Choroid plexus epithelial cell (primary cell): ENCODE data around the gene RFT1.

ENCODE experiments used
- DNase-seq: peaks from one replicate; pipeline ENCODE4 v3.0.0-alpha.2; 2010; ENCODE audit warnings: low read depth
- H3K4me3 ChIP-seq: 2 replicates; pipeline ENCODE4 v1.5.1; 2011; ENCODE audit warnings: low read depth, mild to moderate bottlenecking, control low read depth, low read length, moderate library complexity
- TF ChIP-seq, protein P1 (sequence below): conservative IDR thresholded peaks from 2 replicates; pipeline ENCODE4 v1.5.1; 2011; ENCODE audit warnings: low read depth, mild to moderate bottlenecking, control low read depth, inconsistent platforms, low read length, moderate library complexity

RFT1 gene

DNA sequence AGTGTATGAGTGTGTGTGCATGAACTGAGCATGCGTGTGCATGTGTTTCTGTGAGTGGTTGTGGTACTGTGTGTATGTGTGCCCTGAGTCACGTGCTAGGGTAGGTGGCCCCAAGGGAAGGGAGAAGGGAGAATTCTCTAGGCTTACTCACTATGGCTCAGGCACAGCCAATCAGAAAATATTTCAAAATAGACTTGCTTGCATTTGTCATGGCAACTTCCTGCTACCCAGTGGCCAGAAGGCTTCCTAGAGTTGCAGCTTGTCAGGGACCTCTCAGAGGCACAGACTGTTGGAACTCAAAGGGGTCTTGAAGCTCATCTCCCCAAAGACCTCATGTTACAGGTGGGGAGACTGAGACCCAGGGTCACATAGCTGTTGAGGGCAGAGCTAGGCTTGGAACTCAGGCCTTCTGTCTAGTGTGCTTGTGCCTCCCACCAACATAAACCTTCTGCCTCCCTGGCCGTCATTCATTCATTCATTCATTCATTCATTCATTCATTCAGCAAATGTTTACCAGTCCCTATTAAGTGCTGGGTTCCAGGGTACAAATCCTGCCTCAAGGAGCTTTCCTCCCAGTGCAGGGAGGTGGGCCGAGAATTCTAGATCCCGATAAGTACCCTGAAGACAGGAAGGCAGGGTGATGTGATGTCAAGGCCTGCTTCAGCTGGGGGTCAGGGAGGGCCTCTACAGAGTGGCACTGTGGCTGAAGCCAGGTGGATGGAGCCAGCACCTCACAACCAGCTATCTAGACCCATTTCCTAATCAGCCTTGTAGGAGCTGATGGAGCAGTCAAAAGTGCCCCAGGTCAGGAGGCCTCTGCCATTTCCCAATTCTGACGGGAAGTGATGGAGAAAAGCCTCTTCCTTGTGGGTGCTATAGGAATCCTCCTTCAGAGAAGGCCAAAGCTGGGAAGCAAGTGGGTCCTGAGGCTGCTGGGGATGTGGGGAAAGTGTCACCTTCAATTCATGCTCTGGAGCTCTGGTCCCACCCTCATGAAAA lies 10.9 kb upstream of the RFT1 start:
- peak; percentile 70 for DNase-seq
- H3K4me3 ChIP-seq, result no peak overlapping the region
- TF ChIP-seq, protein P1, sequence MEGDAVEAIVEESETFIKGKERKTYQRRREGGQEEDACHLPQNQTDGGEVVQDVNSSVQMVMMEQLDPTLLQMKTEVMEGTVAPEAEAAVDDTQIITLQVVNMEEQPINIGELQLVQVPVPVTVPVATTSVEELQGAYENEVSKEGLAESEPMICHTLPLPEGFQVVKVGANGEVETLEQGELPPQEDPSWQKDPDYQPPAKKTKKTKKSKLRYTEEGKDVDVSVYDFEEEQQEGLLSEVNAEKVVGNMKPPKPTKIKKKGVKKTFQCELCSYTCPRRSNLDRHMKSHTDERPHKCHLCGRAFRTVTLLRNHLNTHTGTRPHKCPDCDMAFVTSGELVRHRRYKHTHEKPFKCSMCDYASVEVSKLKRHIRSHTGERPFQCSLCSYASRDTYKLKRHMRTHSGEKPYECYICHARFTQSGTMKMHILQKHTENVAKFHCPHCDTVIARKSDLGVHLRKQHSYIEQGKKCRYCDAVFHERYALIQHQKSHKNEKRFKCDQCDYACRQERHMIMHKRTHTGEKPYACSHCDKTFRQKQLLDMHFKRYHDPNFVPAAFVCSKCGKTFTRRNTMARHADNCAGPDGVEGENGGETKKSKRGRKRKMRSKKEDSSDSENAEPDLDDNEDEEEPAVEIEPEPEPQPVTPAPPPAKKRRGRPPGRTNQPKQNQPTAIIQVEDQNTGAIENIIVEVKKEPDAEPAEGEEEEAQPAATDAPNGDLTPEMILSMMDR, result no peak

DNA sequence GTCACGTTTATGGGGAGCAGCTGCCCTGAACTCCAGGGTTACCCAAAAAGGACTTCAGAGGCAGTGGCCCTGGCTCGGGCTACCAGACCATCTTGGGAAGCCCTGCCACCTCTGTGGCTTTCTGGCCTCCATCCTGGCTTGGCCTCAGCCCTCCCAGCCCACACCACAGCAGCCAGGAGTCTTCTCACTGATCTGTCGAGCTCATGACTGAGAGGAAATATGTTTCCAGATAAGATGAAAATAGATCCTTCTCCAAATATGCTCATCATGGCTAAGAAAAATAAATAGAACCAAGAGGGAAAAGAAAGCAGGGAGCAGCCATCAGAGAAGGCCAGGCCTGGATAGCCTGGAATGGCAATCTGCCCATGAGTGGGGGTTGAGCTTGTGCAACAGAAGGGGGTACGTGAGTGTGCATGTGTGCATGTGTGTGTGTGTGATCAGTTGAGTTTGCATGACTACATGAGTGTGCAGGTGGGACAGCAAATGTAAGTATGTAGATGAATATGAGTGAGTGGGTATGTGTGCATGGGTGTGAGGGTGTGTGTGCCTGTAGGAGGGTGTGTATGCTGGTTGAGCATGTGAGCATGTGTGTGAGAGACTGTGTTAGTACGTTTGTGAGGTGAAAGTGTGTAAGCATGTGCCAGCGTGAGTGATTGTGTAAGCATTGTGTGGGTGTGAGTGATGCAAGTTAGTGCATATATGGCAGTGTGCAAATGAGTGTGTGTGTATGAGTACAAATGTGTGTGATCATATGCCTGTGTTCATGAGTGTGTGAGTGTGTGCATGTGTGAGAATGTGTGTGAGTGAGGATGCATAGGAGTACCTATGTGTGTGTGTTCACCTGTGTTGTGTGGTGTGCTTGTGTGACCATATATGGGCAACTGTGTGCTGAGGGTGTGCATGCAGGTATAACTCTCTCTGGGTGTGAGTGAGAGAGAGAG lies 9.9 kb upstream of the RFT1 start:
- H3K4me3 ChIP-seq, result no peak overlapping the region
- peak; percentile 39 for DNase-seq
- TF ChIP-seq, protein P1, result no peak

DNA sequence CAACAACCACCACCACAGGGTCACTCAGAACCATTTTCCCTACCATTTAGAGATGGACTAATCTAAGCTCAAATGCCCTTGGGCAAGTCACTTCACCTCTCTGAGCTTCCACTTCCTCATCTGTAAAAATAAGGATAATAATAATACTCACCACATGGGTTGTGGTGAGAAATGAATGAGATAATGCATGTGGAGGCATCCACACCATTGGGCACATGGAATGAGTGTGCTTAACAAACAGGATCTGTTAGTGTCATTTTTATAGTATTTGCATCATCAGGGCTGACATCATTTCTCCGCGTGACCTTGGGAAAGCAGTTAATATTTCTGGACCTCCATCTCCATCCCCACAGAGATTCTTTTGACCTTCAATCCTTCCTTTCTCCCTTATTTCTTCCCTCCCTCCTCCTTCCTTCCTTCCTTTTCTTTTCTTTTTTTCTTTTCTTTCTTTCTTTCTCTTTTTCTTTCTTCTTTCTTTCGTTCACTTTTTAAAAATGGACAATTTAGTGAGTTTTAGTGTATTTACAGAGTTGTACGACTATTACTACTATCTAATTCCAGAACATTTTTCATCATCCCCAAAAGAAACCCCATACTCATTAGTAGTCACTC lies 7.7 kb upstream of the RFT1 start:
- DNase-seq, result peak; percentile 21
- H3K4me3 ChIP-seq, result no peak overlapping the region

DNA sequence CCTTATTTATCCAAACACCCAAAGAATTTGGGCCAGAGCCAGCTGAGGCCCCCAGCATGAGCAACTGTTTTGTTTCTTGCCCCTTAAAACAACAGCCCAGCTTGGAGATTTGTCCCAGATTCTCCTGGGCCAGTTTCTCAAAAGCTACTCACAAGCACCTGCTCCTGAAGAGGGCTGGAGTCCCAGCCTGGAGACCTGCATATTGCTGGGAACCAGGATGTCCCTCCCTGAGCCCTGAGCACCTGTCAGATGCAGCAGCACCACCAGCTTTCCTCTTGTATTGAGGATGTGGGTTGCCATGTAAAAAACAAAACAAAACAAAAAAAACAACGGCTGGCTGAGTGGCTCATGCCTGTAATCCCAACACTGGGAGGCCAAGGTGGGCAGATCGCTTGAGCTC lies 7.0 kb upstream of the RFT1 start:
- H3K4me3 ChIP-seq, result no peak overlapping the region
- TF ChIP-seq, protein P1, result no peak
- no peak for DNase-seq

More for the DNA sequence above, 7.7 kb upstream of the RFT1 start:
- TF ChIP-seq, protein P1, result no peak

DNA sequence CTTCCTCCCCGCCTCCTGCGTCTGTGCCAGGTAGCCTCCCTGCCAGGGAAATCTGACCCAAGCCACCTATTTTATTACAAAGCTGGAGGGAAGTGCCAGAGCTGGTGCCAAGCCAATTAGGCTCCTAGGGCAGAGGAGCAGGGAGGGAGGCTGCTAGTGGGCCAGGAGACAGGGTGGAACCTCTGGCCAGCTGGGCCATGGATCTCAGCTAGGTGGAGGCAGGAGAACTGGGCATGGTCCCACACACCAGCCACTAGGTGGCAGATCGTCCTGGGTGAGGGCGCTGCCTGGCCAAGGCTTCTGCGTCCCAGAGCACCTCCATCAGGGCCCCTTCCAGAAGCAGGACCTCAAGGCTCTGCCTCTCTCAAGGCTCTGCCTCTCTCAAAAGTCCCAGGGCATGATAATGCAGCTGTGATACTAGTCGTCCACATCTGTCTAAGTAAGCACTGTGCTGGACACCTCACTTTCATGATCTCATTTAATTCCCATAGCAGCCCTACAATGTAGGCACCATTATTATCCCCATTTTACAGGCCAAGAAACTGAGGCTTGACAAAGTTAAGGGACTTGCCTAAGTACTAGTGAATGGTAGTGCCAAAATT lies 4.5 kb upstream of the RFT1 start:
- TF ChIP-seq, protein P1, result peak; percentile 90
- DNase-seq, result peak; percentile 82
- no peak overlapping the region for H3K4me3 ChIP-seq

DNA sequence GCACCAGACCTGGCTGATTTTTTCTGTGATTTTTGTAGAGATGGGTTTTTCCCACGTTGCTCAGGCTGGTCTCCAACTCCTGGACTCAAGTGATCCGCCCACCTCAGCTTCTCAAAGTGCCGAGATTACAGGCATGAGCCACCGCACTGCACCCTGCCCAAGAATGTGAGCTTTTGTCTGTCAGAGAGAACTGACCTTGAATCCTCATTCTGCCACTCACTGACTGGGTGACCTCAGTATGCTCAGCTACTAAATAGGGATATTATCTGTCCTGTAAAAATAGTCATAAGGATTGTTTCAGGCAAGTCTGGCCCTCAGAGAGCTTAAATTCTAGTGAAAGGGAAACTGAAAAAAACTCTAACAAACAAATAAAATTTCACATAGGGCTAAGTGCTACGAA lies 2.1 kb upstream of the RFT1 start:
- H3K4me3 ChIP-seq, result no peak overlapping the region
- TF ChIP-seq, protein P1, result no peak
- DNase-seq, result no peak
